IMR-90 (cell line): ENCODE results near the gene APPBP2. TPM values are rescaled to one million over a fixed set of nuclear protein-coding genes. Genes with fewer than 3 reads are reported as not detected.

Experiments used
- ATAC-seq: fragments of 200-7000 bp; cut with Tn5 transposase; 2 replicates; pipeline ENCODE4 v1.9.1; 2020; ENCODE audit warnings: low read depth, mild to moderate bottlenecking, moderate library complexity
- BruUV-seq: library from RNA; stranded (reverse); fragments of 400-500 nt; replicated peaks from 2 replicates; lab custom pipeline; 2021; lab: Mats Ljungman, UMichigan
- CTCF ChIA-PET: fragments of 300-600 bp; formaldehyde crosslinking; extraction: SDS; loops from one replicate; lab custom pipeline; 2021; ENCODE audit warnings: antibody characterized with exemption; lab: Yijun Ruan, JAX
- POLR2A ChIA-PET: fragments of 300-600 bp; sonication (Branson Sonifier 250); formaldehyde crosslinking; loops from one replicate; lab custom pipeline; 2022; ENCODE audit warnings: antibody characterized with exemption; ENCODE audit not compliant: unreplicated experiment; lab: Charles Lee
- DNase-seq: peaks from one replicate; pipeline ENCODE4 v3.0.0; 2013
- H2AFZ ChIP-seq: replicated peaks from 2 replicates; pipeline ENCODE3; 2013; ENCODE audit warnings: low read length, mild to moderate bottlenecking; ENCODE audit not compliant: poor library complexity
- H2AK5ac ChIP-seq: 2 replicates; pipeline ENCODE4 v1.6.1; 2013; ENCODE audit warnings: low read depth, low read length, inconsistent platforms
- H2AK9ac ChIP-seq: replicated peaks from 2 replicates; pipeline ENCODE3; 2013; ENCODE audit warnings: mild to moderate bottlenecking, low read depth, low read length, moderate library complexity; ENCODE audit not compliant: poor library complexity
- H2BK120ac ChIP-seq: 2 replicates; pipeline ENCODE4 v1.6.1; 2013; ENCODE audit warnings: low read depth, low read length, inconsistent platforms
- H2BK15ac ChIP-seq: 3 replicates; pipeline ENCODE4 v1.6.1; 2013; ENCODE audit warnings: low read depth, low read length, inconsistent platforms
- H2BK20ac ChIP-seq: 2 replicates; pipeline ENCODE4 v1.6.1; 2013; ENCODE audit warnings: low read depth, mild to moderate bottlenecking, inconsistent platforms, low read length, moderate library complexity
- H2BK5ac ChIP-seq: 2 replicates; pipeline ENCODE4 v1.6.1; 2013; ENCODE audit warnings: mild to moderate bottlenecking, low read depth, low read length, inconsistent platforms; ENCODE audit not compliant: poor library complexity, severe bottlenecking
- H3K14ac ChIP-seq: replicated peaks from 2 replicates; pipeline ENCODE4 v1.6.1; 2013; ENCODE audit warnings: low read depth, low read length, inconsistent platforms
- H3K18ac ChIP-seq: 2 replicates; pipeline ENCODE4 v1.6.1; 2013; ENCODE audit warnings: low read depth, low read length, control low read depth
- H3K23ac ChIP-seq: 2 replicates; pipeline ENCODE4 v1.6.1; 2013; ENCODE audit warnings: low read depth, low read length, inconsistent platforms
- H3K27ac ChIP-seq: 2 replicates; pipeline ENCODE4 v1.5.1; 2013; ENCODE audit warnings: mild to moderate bottlenecking, control low read depth, low read length; ENCODE audit not compliant: insufficient read depth
- H3K27me3 ChIP-seq: 2 replicates; pipeline ENCODE4 v1.6.1; 2013; ENCODE audit warnings: low read length; ENCODE audit not compliant: control insufficient read depth, insufficient read depth
- H3K36me3 ChIP-seq: 2 replicates; pipeline ENCODE4 v1.6.1; 2013; ENCODE audit warnings: low read length, mixed read lengths; ENCODE audit not compliant: control insufficient read depth, insufficient read depth
- H3K4ac ChIP-seq: 2 replicates; pipeline ENCODE4 v1.6.1; 2013; ENCODE audit warnings: low read depth, low read length, inconsistent platforms
- H3K4me1 ChIP-seq: 2 replicates; pipeline ENCODE4 v1.6.1; 2013; ENCODE audit warnings: low read length, mixed read lengths; ENCODE audit not compliant: control insufficient read depth, insufficient read depth
- H3K4me2 ChIP-seq: 2 replicates; pipeline ENCODE4 v1.6.1; 2013; ENCODE audit warnings: low read depth, mild to moderate bottlenecking, control low read depth, low read length, moderate library complexity
- H3K4me3 ChIP-seq: 2 replicates; pipeline ENCODE4 v1.5.1; 2013; ENCODE audit warnings: low read depth, mild to moderate bottlenecking, control low read depth, low read length, moderate library complexity; ENCODE audit not compliant: insufficient read depth
- H3K56ac ChIP-seq: 2 replicates; pipeline ENCODE4 v1.6.1; 2013; ENCODE audit warnings: low read length, inconsistent platforms; ENCODE audit not compliant: insufficient read depth; ENCODE audit errors: extremely low read depth
- H3K79me1 ChIP-seq, 2 experiments: 2 replicates each; pipeline ENCODE4 v1.6.1; 2013; ENCODE audit warnings: low read length in 2 of 2, inconsistent platforms in 1 of 2, low read depth in 1 of 2
- H3K9ac ChIP-seq: 2 replicates; pipeline ENCODE4 v1.6.1; 2013; ENCODE audit warnings: low read depth, low read length, control low read depth
- H3K9me1 ChIP-seq: 2 replicates; pipeline ENCODE4 v1.6.1; 2013; ENCODE audit warnings: low read length, inconsistent platforms; ENCODE audit not compliant: insufficient read depth
- H3K9me3 ChIP-seq: 2 replicates; pipeline ENCODE4 v1.6.1; 2013; ENCODE audit warnings: low read length; ENCODE audit not compliant: control insufficient read depth, insufficient read depth
- H4K20me1 ChIP-seq: 2 replicates; pipeline ENCODE4 v1.6.1; 2013; ENCODE audit warnings: low read length, inconsistent platforms; ENCODE audit not compliant: insufficient read depth
- H4K5ac ChIP-seq: 2 replicates; pipeline ENCODE4 v1.6.1; 2013; ENCODE audit warnings: mild to moderate bottlenecking, low read depth, low read length, control low read depth
- H4K8ac ChIP-seq, 2 experiments: 2 replicates each; pipeline ENCODE4 v1.6.1; 2013; ENCODE audit warnings: low read depth in 2 of 2, low read length in 2 of 2, control low read depth in 1 of 2, inconsistent platforms in 1 of 2
- H4K91ac ChIP-seq: 2 replicates; pipeline ENCODE4 v1.6.1; 2013; ENCODE audit warnings: low read depth, low read length, inconsistent platforms; ENCODE audit not compliant: insufficient read depth
- BHLHE40 ChIP-seq: fragments of 150-350 bp; IDR thresholded peaks from 2 replicates; pipeline ENCODE4 v1.6.1; 2016; ENCODE audit warnings: mild to moderate bottlenecking, low read depth, low read length
- CEBPB ChIP-seq: IDR thresholded peaks from 2 replicates; pipeline ENCODE4 v1.6.1; 2012; ENCODE audit warnings: low read depth, low read length, improper control_type of control experiment
- CHD1 ChIP-seq: IDR thresholded peaks from 2 replicates; pipeline ENCODE4 v1.6.1; 2012; ENCODE audit warnings: low read depth, low read length, improper control_type of control experiment
- ELK1 ChIP-seq: fragments of 150-350 bp; IDR thresholded peaks from 2 replicates; pipeline ENCODE4 v1.6.1; 2016; ENCODE audit warnings: low read depth, mild to moderate bottlenecking, low read length, moderate library complexity, borderline replicate concordance
- FOS ChIP-seq: fragments of 150-350 bp; IDR thresholded peaks from 2 replicates; pipeline ENCODE4 v1.6.1; 2016; ENCODE audit warnings: low read depth, low read length
- MAFK ChIP-seq: IDR thresholded peaks from 2 replicates; pipeline ENCODE4 v1.6.1; 2012; ENCODE audit warnings: low read depth, low read length, improper control_type of control experiment
- MAZ ChIP-seq: IDR thresholded peaks from 2 replicates; pipeline ENCODE4 v1.6.1; 2012; ENCODE audit warnings: low read depth, mild to moderate bottlenecking, low read length, improper control_type of control experiment, moderate library complexity, borderline replicate concordance
- MXI1 ChIP-seq: IDR thresholded peaks from 2 replicates; pipeline ENCODE4 v1.6.1; 2012; ENCODE audit warnings: low read depth, mild to moderate bottlenecking, low read length, moderate library complexity, borderline replicate concordance
- NFE2L2 ChIP-seq: fragments of 150-350 bp; IDR thresholded peaks from 2 replicates; pipeline ENCODE4 v1.6.1; 2016; ENCODE audit warnings: low read depth, mild to moderate bottlenecking, low read length
- POLR2A ChIP-seq: IDR thresholded peaks from 2 replicates; pipeline ENCODE4 v1.6.1; 2012; ENCODE audit warnings: mild to moderate bottlenecking, low read depth, low read length
- RAD21 ChIP-seq: IDR thresholded peaks from 2 replicates; pipeline ENCODE4 v1.6.1; 2012; ENCODE audit warnings: low read length, improper control_type of control experiment
- RCOR1 ChIP-seq: IDR thresholded peaks from 2 replicates; pipeline ENCODE4 v1.6.1; 2012; ENCODE audit warnings: mild to moderate bottlenecking, low read length, improper control_type of control experiment; ENCODE audit not compliant: insufficient replicate concordance
- RFX5 ChIP-seq: IDR thresholded peaks from 2 replicates; pipeline ENCODE4 v1.8.0; 2012; ENCODE audit warnings: low read depth, mild to moderate bottlenecking, low read length, moderate library complexity
- SMC3 ChIP-seq: fragments of 150-350 bp; IDR thresholded peaks from 2 replicates; pipeline ENCODE4 v1.6.1; 2016; ENCODE audit warnings: low read depth, mild to moderate bottlenecking, antibody characterized with exemption, low read length, moderate library complexity
- USF2 ChIP-seq: fragments of 150-350 bp; IDR thresholded peaks from 2 replicates; pipeline ENCODE4 v1.6.1; 2017; ENCODE audit warnings: mild to moderate bottlenecking, antibody characterized with exemption, low read length, low read depth
- WGBS, 2 experiments: methylation state at CpG; one replicate each; pipeline versions ENCODE4 v1.1.5 to v1.1.7; 2013; ENCODE audit warnings: missing lambda C conversion rate in 2 of 2; ENCODE audit not compliant: insufficient read length in 1 of 2; ENCODE audit errors: extremely low coverage in 2 of 2; 5-methylcytosine and 5-hydroxymethylcytosine counted together
- dilution Hi-C: fragments of 300-500 bp; cut with HindIII; formaldehyde crosslinking; loops from one replicate; pipeline ENCODE4 v1.14.3; 2018; ENCODE audit warnings: low sequenced_read_pairs; ENCODE audit not compliant: unreplicated experiment
- in situ Hi-C: fragments of 300-500 bp; cut with MboI; formaldehyde crosslinking; loops from 3 replicates; pipeline ENCODE4 v1.14.3; 2019; ENCODE audit warnings: low sequenced_read_pairs, inconsistent platforms, mixed read lengths
- intact Hi-C: fragments of 100-400 bp; cut with micrococcal nuclease; formaldehyde crosslinking; loops from 2 replicates; pipeline ENCODE4 v1.10.0; 2022
- polyA plus RNA-seq, 3 experiments: library from polyadenylated mRNA; depleted of rRNA; stranded (reverse); fragments of >200 nt; gene quantifications; 2 replicates each; pipeline ENCODE4 v1.2.3, GENCODE V29; 2012; ENCODE audit warnings: low replicate concordance in 1 of 3
- total RNA-seq: library from RNA; depleted of rRNA; stranded (reverse); fragments of >200 nt; gene quantifications from 2 replicates; pipeline ENCODE4 v1.2.3, GENCODE V29; 2012
- TF ChIP-seq, protein P1 (sequence below): conservative IDR thresholded peaks from 2 replicates; pipeline ENCODE4 v1.5.1; 2012; ENCODE audit warnings: mild to moderate bottlenecking, low read depth, low read length, improper control_type of control experiment

Gene APPBP2
- total and polyA plus RNA-seq, 2 of the 4 experiments (the other 2 are of a cell fraction): 12.3 to 93.9 TPM

GRCh38 chr17:60514500-60514899, 11.5 kb downstream of the APPBP2 start:
- no peak overlapping the region for H3K4me2 ChIP-seq
- ChIA-PET CTCF (no interaction called here), POLR2A (no interaction called here)
- no peak overlapping the region for H3K4me3 ChIP-seq
- no peak overlapping the region for H3K56ac ChIP-seq
- no peak overlapping the region for H3K27ac ChIP-seq
- intact Hi-C loops (loop anchor here (5.0 kb wide), 1 partner anchor 37 kb away; no protein-coding TSS in a partner anchor), dilution Hi-C loops (no loop called here), in situ Hi-C loops (no loop called here)
- H4K20me1 ChIP-seq: peaks cover 63% of the 10 kb centered on the region
- H3K9me3 ChIP-seq: no peaks in the 10 kb centered on the region
- H2BK20ac ChIP-seq: no peak overlapping the region
- H3K9me1 ChIP-seq: peaks cover 17% of the 10 kb centered on the region
- H2AK5ac ChIP-seq: no peak overlapping the region
- no peak overlapping the region for H3K23ac ChIP-seq
- H3K14ac ChIP-seq: no peak overlapping the region
- H2AK9ac ChIP-seq: no peak overlapping the region
- H3K36me3 ChIP-seq: peaks cover 14% of the 10 kb centered on the region
- no peak overlapping the region for H2BK5ac ChIP-seq
- TF ChIP-seq, protein P1, sequence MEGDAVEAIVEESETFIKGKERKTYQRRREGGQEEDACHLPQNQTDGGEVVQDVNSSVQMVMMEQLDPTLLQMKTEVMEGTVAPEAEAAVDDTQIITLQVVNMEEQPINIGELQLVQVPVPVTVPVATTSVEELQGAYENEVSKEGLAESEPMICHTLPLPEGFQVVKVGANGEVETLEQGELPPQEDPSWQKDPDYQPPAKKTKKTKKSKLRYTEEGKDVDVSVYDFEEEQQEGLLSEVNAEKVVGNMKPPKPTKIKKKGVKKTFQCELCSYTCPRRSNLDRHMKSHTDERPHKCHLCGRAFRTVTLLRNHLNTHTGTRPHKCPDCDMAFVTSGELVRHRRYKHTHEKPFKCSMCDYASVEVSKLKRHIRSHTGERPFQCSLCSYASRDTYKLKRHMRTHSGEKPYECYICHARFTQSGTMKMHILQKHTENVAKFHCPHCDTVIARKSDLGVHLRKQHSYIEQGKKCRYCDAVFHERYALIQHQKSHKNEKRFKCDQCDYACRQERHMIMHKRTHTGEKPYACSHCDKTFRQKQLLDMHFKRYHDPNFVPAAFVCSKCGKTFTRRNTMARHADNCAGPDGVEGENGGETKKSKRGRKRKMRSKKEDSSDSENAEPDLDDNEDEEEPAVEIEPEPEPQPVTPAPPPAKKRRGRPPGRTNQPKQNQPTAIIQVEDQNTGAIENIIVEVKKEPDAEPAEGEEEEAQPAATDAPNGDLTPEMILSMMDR: no peak
- TF ChIP-seq CEBPB (no peak), MAFK (no peak), RCOR1 (no peak), NFE2L2 (no peak), CHD1 (no peak), FOS (no peak), BHLHE40 (no peak), RFX5 (no peak), MAZ (no peak), MXI1 (no peak), USF2 (no peak), ELK1 (no peak), RAD21 (no peak), POLR2A (no peak), SMC3 (no peak)
- H3K9ac ChIP-seq: no peak overlapping the region
- DNase-seq (no peak), ATAC-seq (no peak)
- WGBS, 2 experiments: no CpG with 5 or more reads among the region's 1 CpG
- H3K18ac ChIP-seq: no peak overlapping the region
- no peak overlapping the region for H2AFZ ChIP-seq
- H3K4ac ChIP-seq: no peak overlapping the region
- H4K8ac ChIP-seq: no peak overlapping the region
- BruUV-seq: no TSS peak
- no peak overlapping the region for H4K5ac ChIP-seq
- H2BK15ac ChIP-seq: no peak overlapping the region
- no peaks in the 10 kb centered on the region for H3K27me3 ChIP-seq
- H3K4me1 ChIP-seq: peaks cover 3% of the 10 kb centered on the region
- H4K91ac ChIP-seq: no peak overlapping the region
- peaks cover 32 to 77% of the 10 kb centered on the region in 2 experiments for H3K79me1 ChIP-seq
- H2BK120ac ChIP-seq: no peak overlapping the region
